Breast epithelium (tissue), 3 donors: ENCODE data around the gene TNK2.

Source experiments
- CTCF ChIP-seq, 3 donors: fragments of 450-650 bp; IDR thresholded peaks; one replicate each; pipeline ENCODE4 v1.5.1; 2016 to 2017; ENCODE audit warnings: antibody characterized with exemption in 3 of 3, mild to moderate bottlenecking in 3 of 3, moderate library complexity in 3 of 3
- POLR2A ChIP-seq: fragments of 450-650 bp; IDR thresholded peaks from one replicate; pipeline ENCODE4 v1.6.1; 2016; ENCODE audit warnings: antibody characterized with exemption, mild to moderate bottlenecking, moderate library complexity

- TF ChIP-seq CTCF (IDR thresholded peaks at IDR 0.05) (no peak), POLR2A (no peak)
These were observed 47.9 kb downstream of the TNK2 start for GRCh38 chr3:195860456-195860855.
